Endometrium (tissue), 2 donors: ENCODE results near the gene IRGQ.
A peak's percentile ranks its signal among the peaks of the same experiment; 100 is the strongest.
"Not testable (repeated sequence)": the region's sequence is repeated elsewhere in the genome, so short reads cannot be mapped to it uniquely, and the experiment has no call there.

ENCODE experiments used
- FAIRE-seq: peaks from 2 replicates; lab custom pipeline; 2012; peaks lifted over from hg19 to GRCh38; lab: Jason Lieb, UNC
- donor health status: control.
- donor health status: control.

The IRGQ gene

DNA sequence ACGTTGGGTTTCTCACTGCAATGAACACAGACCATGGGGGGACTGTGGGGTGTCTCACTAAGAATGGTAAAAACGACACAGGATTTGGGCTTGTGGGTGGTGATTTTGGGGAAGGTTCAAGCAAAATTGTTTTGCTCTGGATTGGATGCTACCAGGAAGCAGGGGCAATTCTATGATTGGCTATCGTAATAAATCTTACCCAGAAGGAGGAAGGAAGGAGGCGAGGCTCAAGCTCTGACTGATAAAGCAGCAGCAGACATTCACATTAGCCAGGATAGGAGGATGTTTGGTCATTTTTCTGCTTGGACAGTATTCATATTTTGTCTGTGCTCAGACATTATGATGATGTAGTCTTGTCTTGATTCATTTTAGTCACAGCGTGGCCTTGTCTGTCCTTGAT, 1.9 kb upstream of the IRGQ start:
- FAIRE-seq = no peak

GRCh38 chr19:43596842-43597461, 1.0 kb upstream of the IRGQ start:
- no peak for FAIRE-seq

- FAIRE-seq = no peak
Observed at GRCh38 chr19:43595605-43595998, 332 bp downstream of the IRGQ start.

- FAIRE-seq = no peak
Observed at GRCh38 chr19:43594710-43595604, 977 bp downstream of the IRGQ start.

DNA sequence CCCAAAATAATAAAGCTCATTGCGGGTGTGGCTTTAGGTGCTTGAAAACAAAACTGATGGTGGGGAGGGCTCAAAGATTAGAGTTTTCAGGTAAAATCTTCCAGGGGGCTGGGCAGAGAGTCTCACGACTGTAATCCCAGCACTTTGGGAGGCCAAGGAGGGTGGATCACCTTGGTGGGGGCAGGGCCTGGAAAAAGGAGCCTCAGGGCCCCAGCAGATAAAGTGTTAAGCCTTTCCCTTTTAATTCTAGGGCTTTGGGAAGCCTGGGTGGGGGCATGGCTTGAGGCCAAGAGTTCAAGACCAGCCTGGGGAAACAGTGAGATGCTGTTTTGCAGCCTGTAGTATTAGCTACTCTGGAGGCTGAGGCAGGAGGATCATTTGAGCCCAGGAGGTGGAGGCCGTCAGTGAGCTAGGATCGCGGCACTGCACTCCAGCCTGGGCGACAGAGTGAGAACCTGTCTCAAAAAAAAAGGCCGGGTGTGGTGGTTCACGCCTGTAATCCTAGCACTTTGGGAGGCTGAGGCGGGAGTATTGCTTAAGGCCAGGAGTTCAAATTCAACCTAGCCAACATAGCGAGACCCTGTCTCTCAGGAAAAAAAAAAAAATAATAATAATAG, 1.7 kb downstream of the IRGQ start:
- FAIRE-seq = no peak

GRCh38 chr19:43592800-43593350, 3.1 kb downstream of the IRGQ start:
- FAIRE-seq = no peak

GRCh38 chr19:43591904-43592772, 3.8 kb downstream of the IRGQ start:
- FAIRE-seq = no peak

- FAIRE-seq = no peak
Observed at GRCh38 chr19:43589678-43590077, 6.3 kb downstream of the IRGQ start.

DNA sequence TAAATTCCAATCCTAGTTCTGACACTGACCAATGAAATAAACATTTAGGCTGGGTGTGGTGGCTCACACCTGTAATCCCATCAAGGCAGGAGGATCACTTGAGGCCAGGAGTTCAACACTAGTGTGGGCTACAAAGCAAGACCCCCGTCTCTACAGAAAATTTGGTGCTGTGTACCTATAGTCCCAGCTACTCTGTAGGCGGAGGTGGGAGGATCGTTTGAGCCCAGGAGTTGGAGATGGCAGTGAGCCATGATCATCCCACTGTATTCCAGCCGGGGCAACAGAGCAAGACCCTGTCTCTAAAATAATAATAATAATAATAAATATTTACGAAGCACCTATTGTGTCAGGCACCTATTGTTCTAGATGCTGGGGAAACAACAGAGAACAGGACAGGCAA, 6.7 kb downstream of the IRGQ start:
- FAIRE-seq = no peak

GRCh38 chr19:43587029-43587428, 8.9 kb downstream of the IRGQ start:
- not testable (repeated sequence) for FAIRE-seq

GRCh38 chr19:43586346-43586745, 9.6 kb downstream of the IRGQ start:
- FAIRE-seq = no peak

- FAIRE-seq = no peak
Observed at GRCh38 chr19:43584484-43584883, 11.4 kb downstream of the IRGQ start.

GRCh38 chr19:43582495-43582894, 13.4 kb downstream of the IRGQ start:
- FAIRE-seq = no peak

GRCh38 chr19:43581467-43581866, 14.5 kb downstream of the IRGQ start:
- no peak for FAIRE-seq

DNA sequence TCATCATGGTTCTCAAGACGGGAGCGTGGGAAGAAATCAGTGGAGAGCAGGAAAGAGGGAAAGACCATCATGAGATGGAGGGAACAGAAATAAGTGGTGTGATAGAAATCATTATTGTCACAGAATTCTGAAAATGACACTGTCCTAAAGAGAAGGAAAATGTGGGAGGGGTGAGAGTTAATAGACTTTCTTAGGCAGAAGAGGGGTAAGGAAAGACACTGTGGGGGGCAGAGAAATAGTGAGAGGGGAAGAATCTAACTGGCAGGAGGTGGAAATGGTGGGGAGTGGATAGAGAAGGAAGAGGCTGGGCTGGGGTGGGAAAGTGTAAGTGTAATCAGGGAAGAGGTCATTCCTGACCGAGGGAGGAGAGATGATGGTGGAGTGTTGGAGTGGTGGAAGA, 17.1 kb downstream of the IRGQ start:
- FAIRE-seq = no peak

DNA sequence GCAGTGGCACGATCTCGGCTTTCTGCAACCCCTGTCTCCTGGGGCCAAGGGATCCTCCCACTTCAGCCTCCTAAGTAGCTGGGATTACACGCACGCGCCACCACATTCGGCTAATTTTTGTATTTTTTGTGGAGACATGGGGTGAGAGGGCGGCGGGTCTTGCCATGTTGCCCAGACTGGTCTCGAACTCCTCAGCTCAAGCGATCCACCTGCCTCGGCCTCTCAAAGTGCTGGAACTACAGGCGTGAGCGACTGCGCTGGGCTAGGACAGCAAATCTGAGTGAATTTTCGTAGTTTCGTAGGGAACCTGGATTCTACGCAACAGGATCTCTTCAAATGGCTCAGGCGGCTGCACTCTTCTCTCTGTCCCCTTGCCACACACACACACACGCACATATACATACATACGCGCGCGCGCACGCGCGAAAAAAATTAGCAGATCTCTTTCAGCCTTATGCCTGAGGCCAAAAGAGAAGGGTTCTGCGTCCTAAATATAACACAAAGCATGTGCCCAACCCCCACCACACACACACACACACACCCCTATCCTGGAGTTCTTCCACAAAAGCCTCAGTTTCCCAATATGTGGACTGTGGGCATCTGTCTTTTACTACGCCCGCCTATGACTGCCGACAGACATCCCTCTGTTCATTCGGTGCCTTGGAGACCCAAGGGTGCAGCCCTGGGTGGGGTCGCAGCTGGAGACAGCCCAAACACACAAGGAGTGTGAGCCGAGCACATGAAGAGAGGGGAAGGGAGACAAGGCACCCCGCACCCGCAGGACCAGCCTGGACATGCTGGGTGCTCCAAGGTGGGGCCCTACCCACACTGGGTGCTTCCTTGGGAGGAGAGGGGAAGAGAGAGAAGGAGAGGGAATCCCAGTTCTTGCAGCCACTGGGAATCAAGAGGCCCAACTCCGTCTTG, 19.7 kb downstream of the IRGQ start:
- no peak for FAIRE-seq

DNA sequence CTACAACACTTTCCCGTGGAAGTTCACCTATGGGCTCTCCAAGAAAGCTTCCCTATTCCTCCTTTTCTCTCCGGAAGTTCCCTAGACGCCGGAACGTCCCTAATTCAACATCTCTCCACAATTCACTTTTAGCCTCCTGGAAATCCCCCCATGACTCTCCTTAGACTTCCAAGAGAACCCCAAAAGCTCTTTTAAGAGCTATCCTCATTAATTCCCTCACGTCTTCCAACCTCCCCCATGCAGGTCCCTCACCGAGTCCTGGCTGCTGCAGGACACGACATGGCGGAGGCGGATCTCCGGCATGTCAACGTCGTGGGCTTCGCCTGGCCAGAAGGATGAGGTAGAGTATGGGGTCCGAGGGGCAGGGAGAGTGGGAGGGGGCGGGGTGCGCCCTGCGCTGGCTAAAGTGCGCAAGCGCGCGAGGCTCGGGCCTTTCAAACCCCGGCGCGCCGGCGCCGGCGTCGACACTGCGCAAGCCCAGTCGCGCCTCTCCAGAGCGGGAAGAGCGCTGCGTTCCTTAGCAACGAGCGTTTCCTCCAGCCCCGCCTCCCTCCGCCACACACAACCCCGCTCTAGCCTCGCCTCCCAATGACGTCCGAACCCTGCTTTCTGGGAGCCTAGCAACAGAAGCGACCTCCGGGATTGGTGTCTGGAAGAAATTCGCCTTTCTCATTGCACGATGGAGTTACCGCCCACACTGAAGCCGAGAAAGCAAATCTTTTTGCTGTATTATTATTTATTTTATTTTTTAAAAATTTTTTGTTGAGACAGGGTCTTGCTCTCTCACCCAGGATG, 20.6 kb downstream of the IRGQ start, which contains the start of the genes PINLYP and XRCC1:
TSS of gene PINLYP (plus strand) at position 646 of the 795 bp plus-strand sequence. CDS start 1,391 bp downstream, outside the sequence.
TSS of gene XRCC1 (minus strand) at position 372 of the 795 bp plus-strand sequence. CDS start at position 303, 69 bp downstream.
- peak; percentile 98 for FAIRE-seq

DNA sequence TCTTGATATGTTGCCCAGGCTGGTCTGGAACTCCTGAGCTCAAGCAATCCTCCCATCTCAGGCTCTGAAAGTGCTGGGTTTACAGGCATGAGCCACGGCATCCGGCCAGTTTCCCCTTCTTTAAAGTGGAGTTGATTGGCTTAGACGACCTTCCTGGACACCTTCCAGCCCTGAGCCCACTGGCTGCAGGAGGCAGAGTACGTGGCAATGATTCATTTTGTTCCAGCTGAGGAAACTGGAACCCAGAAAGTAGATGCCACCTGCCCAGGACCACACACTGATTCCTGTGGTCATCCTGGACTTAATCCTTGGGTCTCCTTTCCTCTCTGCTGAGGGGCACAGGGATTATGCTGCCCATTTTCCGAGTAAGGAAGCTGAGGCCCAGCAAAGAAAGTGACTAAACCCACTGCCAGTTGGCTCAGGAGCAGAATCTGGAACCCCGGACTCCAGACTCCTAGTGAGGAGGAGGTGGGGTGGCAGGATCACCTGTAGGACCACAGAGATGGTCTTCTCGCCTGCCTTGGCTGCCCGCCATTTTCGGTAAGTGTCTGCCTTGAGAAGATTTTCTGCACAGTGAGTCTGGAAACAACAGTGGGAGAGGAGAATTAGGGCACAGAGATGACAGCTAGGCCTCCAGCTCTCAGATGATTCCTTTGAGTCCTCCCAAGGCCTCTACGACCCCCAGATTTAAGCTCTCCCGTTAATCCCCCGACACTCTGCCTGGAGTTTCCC, 21.3 kb downstream of the IRGQ start:
- FAIRE-seq = no peak

- no peak for FAIRE-seq
Observed at GRCh38 chr19:43572171-43572588, 23.8 kb downstream of the IRGQ start.
